ENCODE measurements around the gene IFI27L2. TPM values are rescaled to one million over a fixed set of nuclear protein-coding genes. Genes with fewer than 3 reads are reported as not detected.

The IFI27L2 gene
- total and polyA plus RNA-seq, 12 donors, result 41.5 to 122 (median 68.3) TPM

DNA sequence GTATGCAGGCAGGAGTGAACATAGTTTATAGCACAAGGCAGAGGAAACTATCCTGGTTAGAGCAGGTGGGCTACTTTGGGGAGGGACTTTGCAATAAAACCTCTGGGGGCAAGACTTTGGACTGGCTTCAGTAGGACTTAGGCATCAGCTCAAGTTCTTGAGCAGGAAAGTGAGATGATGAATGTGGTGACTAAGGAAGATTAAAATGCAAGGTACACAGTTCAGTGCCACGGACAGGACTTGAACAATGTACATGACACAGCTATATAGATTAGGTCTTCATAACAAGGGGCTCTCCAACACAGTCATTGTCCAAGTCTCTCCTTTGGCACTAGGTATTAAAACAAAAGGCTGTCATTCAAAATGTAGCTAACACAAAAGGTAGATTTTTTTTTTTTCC is 23.3 kb upstream of the IFI27L2 start:
- no peaks in the 10 kb centered on the region for H3K9me3 ChIP-seq
- no peaks in the 10 kb centered on the region for H3K4me1 ChIP-seq
- no peak overlapping the region for H3K27ac ChIP-seq
- TF ChIP-seq, protein P1, sequence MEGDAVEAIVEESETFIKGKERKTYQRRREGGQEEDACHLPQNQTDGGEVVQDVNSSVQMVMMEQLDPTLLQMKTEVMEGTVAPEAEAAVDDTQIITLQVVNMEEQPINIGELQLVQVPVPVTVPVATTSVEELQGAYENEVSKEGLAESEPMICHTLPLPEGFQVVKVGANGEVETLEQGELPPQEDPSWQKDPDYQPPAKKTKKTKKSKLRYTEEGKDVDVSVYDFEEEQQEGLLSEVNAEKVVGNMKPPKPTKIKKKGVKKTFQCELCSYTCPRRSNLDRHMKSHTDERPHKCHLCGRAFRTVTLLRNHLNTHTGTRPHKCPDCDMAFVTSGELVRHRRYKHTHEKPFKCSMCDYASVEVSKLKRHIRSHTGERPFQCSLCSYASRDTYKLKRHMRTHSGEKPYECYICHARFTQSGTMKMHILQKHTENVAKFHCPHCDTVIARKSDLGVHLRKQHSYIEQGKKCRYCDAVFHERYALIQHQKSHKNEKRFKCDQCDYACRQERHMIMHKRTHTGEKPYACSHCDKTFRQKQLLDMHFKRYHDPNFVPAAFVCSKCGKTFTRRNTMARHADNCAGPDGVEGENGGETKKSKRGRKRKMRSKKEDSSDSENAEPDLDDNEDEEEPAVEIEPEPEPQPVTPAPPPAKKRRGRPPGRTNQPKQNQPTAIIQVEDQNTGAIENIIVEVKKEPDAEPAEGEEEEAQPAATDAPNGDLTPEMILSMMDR (IDR thresholded peaks at IDR 0.05), result no peak
- peaks cover 0 to 18% (median 4%) of the 10 kb centered on the region in 7 donors for H3K27me3 ChIP-seq
- WGBS, 2 donors, result 82 to 88% methylated on average over 1 of the region's 1 CpG
- intact Hi-C loops (cut with DNase I), result no loop called here
- no peak overlapping the region for H3K4me3 ChIP-seq
- no peak for DNase-seq
- no peak for ATAC-seq
- no peaks in the 10 kb centered on the region for H3K36me3 ChIP-seq

DNA sequence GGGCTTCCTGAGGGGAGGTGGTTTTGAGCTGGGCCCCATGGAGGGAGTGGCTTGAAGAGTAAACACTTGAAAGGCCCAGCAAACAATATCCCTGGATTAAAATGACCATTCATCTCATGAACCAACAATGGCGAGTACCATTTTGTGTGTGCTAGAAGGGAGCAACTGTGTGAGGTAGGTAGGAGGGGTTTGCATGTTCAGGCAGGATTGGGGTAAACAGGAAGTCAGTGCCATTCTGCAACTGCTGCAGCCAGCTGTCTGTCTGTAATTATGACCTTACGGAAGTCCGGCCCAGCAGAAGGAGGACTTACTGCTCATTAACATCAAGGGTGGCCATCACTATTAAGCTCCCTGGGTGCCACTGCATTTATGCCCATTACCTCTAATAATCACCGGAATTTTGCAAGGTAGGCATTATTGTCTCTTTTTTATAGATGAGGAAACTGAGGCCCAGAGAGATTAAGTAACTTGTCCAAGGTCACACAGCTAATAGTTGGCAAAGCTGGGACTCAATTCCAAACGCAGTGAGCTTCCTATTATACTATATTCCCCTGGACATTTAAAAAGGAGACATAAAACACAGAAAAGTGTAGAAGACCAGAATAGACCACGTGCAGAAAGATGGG is 16.6 kb upstream of the IFI27L2 start:
- Histone ChIP-seq H3K36me3 (no peaks in the 10 kb centered on the region), H3K4me1 (peaks cover 0 to 4% (median 0%) of the 10 kb centered on the region in 9 donors), H3K27me3 (no peaks in the 10 kb centered on the region), H3K9me3 (no peaks in the 10 kb centered on the region), H3K4me3 (no peak overlapping the region), H3K27ac (no peak overlapping the region)
- DNase-seq (no peak), ATAC-seq (no peak)
- intact Hi-C loops (cut with DNase I), result no loop called here
- TF ChIP-seq, protein P1 (IDR thresholded peaks at IDR 0.05), result no peak
- 79 to 91% methylated on average over 6 of the region's 6 CpGs for WGBS, 2 donors

DNA sequence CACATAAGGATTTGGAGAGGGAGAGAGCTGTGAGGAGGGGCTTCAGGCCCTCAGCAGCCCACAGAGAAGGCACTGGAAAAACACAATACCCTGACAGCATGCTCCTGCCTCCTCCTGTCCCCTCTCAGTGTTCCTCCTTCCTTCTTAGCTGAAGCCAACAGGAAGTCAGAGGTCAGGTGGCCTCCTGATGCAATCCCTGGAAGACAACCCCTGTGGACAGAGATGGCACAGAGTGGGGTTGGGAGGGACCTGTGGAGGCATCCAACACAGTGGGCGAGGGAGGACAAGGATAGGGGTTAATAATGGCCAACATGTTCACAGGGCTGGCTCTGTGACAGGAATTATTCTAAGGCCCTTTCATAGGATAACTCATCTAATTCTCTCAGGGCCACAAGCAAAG is 15.4 kb upstream of the IFI27L2 start:
- H3K4me3 ChIP-seq, result no peak overlapping the region
- intact Hi-C loops (cut with DNase I), result no loop called here
- no peaks in the 10 kb centered on the region for H3K36me3 ChIP-seq
- no peaks in the 10 kb centered on the region for H3K9me3 ChIP-seq
- TF ChIP-seq, protein P1 (IDR thresholded peaks at IDR 0.05), result no peak
- ATAC-seq, result no peak
- H3K4me1 ChIP-seq, result peaks cover 0 to 4% (median 0%) of the 10 kb centered on the region in 9 donors
- 59 to 85% methylated on average over 1 of the region's 1 CpG for WGBS, 2 donors
- no peak for DNase-seq
- H3K27me3 ChIP-seq, result no peaks in the 10 kb centered on the region
- no peak overlapping the region for H3K27ac ChIP-seq

DNA sequence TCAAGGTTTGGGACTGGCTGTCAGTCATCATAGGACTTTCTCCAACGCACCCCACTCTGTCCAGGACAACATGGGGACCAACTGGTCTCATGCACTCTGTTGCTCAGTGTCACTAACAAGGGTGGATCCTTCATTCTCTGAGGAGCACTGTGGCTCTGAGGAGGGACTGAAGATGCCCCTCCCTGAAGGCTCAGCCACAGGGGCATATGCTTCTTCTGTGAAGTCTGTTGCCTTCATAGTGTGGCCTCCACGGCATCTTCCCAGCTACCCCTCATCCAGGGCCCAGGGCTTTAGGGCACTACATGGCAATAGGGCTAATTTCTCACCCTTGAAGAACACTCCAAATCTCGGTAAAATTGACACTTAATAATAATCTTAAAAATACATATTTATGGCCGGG is 14.3 kb upstream of the IFI27L2 start:
- 89 to 94% methylated on average over 4 of the region's 4 CpGs for WGBS, 2 donors
- Histone ChIP-seq H3K27ac (no peak overlapping the region), H3K36me3 (no peaks in the 10 kb centered on the region), H3K9me3 (no peaks in the 10 kb centered on the region), H3K4me3 (no peak overlapping the region), H3K4me1 (peaks cover 0 to 4% (median 0%) of the 10 kb centered on the region in 9 donors), H3K27me3 (no peaks in the 10 kb centered on the region)
- TF ChIP-seq, protein P1 (IDR thresholded peaks at IDR 0.05), result no peak
- intact Hi-C loops (cut with DNase I), result no loop called here
- DNase-seq (no peak), ATAC-seq (no peak)

Data from heart right ventricle (tissue), 16 donors.